H1 (cell line): ENCODE data around the gene NADSYN1. TPM values are rescaled to one million over a fixed set of nuclear protein-coding genes. Genes with fewer than 3 reads are reported as not detected.
A peak's percentile ranks its signal among the peaks of the same experiment; 100 is the strongest.

ENCODE experiments used
- CTCF ChIA-PET: fragments of 300-600 bp; sonication (Branson Sonifier 250); formaldehyde crosslinking; loops from one replicate; lab custom pipeline; 2021; ENCODE audit not compliant: partially characterized antibody; lab: Charles Lee
- POLR2A ChIA-PET: fragments of 300-600 bp; sonication (Branson Sonifier 250); formaldehyde crosslinking; loops from one replicate; lab custom pipeline; 2021; ENCODE audit warnings: inconsistent platforms; ENCODE audit not compliant: partially characterized antibody; lab: Charles Lee
- DNase-seq, 2 experiments: peaks; one replicate each; pipeline versions ENCODE4 v3.0.0 to v3.0.0-alpha.2; 2010 to 2022; ENCODE audit warnings: low spot score in 2 of 2, low read depth in 1 of 2, mixed read lengths in 1 of 2
- FAIRE-seq: peaks from 2 replicates; lab custom pipeline; 2011; peaks lifted over from hg19 to GRCh38; lab: Jason Lieb, UNC
- H2AFZ ChIP-seq: 2 replicates; pipeline ENCODE4 v1.8.1; 2012; ENCODE audit warnings: low read length, inconsistent platforms
- H2AK5ac ChIP-seq: 2 replicates; pipeline ENCODE4 v1.6.1; 2013; ENCODE audit warnings: low read depth, low read length
- H2BK120ac ChIP-seq: replicated peaks from 2 replicates; pipeline ENCODE3; 2013; ENCODE audit warnings: low read depth, low read length, inconsistent platforms
- H2BK12ac ChIP-seq: 2 replicates; pipeline ENCODE4 v1.6.1; 2013; ENCODE audit warnings: low read depth, low read length
- H2BK15ac ChIP-seq: 2 replicates; pipeline ENCODE4 v1.6.1; 2013; ENCODE audit warnings: low read length
- H2BK20ac ChIP-seq: 2 replicates; pipeline ENCODE4 v1.6.1; 2013; ENCODE audit warnings: low read length
- H2BK5ac ChIP-seq: 2 replicates; pipeline ENCODE4 v1.6.1; 2013; ENCODE audit warnings: low read depth, low read length
- H3K14ac ChIP-seq: 2 replicates; pipeline ENCODE4 v1.6.1; 2013; ENCODE audit warnings: inconsistent platforms; ENCODE audit not compliant: insufficient read length
- H3K18ac ChIP-seq: 2 replicates; pipeline ENCODE4 v1.6.1; 2013; ENCODE audit warnings: low read length; ENCODE audit errors: extremely low read depth
- H3K23ac ChIP-seq: 2 replicates; pipeline ENCODE4 v1.6.1; 2013; ENCODE audit warnings: inconsistent platforms; ENCODE audit not compliant: insufficient read length
- H3K23me2 ChIP-seq: 2 replicates; pipeline ENCODE4 v1.6.1; 2013; ENCODE audit warnings: low read depth, low read length
- H3K27ac ChIP-seq: 2 replicates; pipeline ENCODE4 v1.6.1; 2011; ENCODE audit warnings: low read depth, low read length, inconsistent platforms
- H3K27me3 ChIP-seq, 4 experiments: replicated peaks in 1 of 4; 1 replicate in 1 of 4; 2 replicates in 3 of 4; pipeline versions ENCODE4 v1.6.1 to v1.8.1; 2011 to 2013; ENCODE audit warnings: low read length in 3 of 4, mild to moderate bottlenecking in 3 of 4, inconsistent platforms in 2 of 4, mixed read lengths in 2 of 4, moderate library complexity in 1 of 4; ENCODE audit not compliant: control insufficient read depth in 3 of 4, insufficient read depth in 3 of 4; ENCODE audit errors: extremely low read depth in 1 of 4
- H3K36me3 ChIP-seq, 4 experiments: 2 replicates each; pipeline versions ENCODE4 v1.6.1 to v1.8.1; 2011 to 2013; ENCODE audit warnings: mild to moderate bottlenecking in 4 of 4, low read length in 3 of 4, moderate library complexity in 2 of 4, control low read depth in 1 of 4, inconsistent platforms in 1 of 4; ENCODE audit not compliant: insufficient read depth in 4 of 4, control insufficient read depth in 2 of 4
- H3K4ac ChIP-seq: replicated peaks from 2 replicates; pipeline ENCODE3; 2013; ENCODE audit warnings: low read length, low read depth, mixed read lengths, inconsistent platforms; ENCODE audit not compliant: insufficient read length
- H3K4me1 ChIP-seq, 4 experiments: replicated peaks in 1 of 4; 1 replicate in 1 of 4; 2 replicates in 3 of 4; pipeline versions ENCODE4 v1.6.1 to v1.8.1; 2011 to 2013; ENCODE audit warnings: low read length in 3 of 4, inconsistent platforms in 2 of 4, mixed read lengths in 1 of 4; ENCODE audit not compliant: insufficient read depth in 4 of 4, control insufficient read depth in 3 of 4
- H3K4me2 ChIP-seq, 2 experiments: 2 replicates each; pipeline versions ENCODE4 v1.6.1 to v1.8.1; 2011 to 2013; ENCODE audit warnings: low read depth in 2 of 2, low read length in 2 of 2, control low read depth in 1 of 2, inconsistent platforms in 1 of 2, mild to moderate bottlenecking in 1 of 2; ENCODE audit not compliant: insufficient read depth in 1 of 2
- H3K4me3 ChIP-seq, 4 experiments: fragments of 200-600, 300-600 bp in 1 of 4; sonication (generic), shearing (Covaris generic), sonication (Bioruptor Twin) in 1 of 4; 2 replicates each; pipeline versions ENCODE4 v1.5.1 to v1.8.1; 2011 to 2016; ENCODE audit warnings: low read length in 4 of 4, low read depth in 3 of 4, control low read depth in 2 of 4, inconsistent platforms in 2 of 4, mild to moderate bottlenecking in 2 of 4, mixed read lengths in 1 of 4, moderate library complexity in 1 of 4; ENCODE audit not compliant: insufficient read depth in 2 of 4; ENCODE audit errors: extremely low read depth in 1 of 4
- H3K56ac ChIP-seq: replicated peaks from 2 replicates; pipeline ENCODE3; 2013; ENCODE audit warnings: low read depth, mild to moderate bottlenecking, mixed read lengths, low read length, inconsistent platforms; ENCODE audit not compliant: insufficient read length
- H3K79me1 ChIP-seq: 2 replicates; pipeline ENCODE4 v1.6.1; 2013; ENCODE audit warnings: low read depth, low read length, control low read depth
- H3K79me2 ChIP-seq, 2 experiments: 2 replicates each; pipeline versions ENCODE4 v1.6.1 to v1.8.1; 2012 to 2013; ENCODE audit warnings: low read length in 2 of 2, mild to moderate bottlenecking in 2 of 2, inconsistent platforms in 1 of 2; ENCODE audit not compliant: insufficient read depth in 2 of 2, control insufficient read depth in 1 of 2
- H3K9ac ChIP-seq, 4 experiments: replicated peaks in 1 of 4; 1 replicate in 1 of 4; 2 replicates in 3 of 4; pipeline versions ENCODE4 v1.6.1 to v1.8.1; 2011 to 2013; ENCODE audit warnings: low read depth in 3 of 4, low read length in 3 of 4, control low read depth in 2 of 4, mild to moderate bottlenecking in 2 of 4, moderate library complexity in 2 of 4, inconsistent platforms in 1 of 4; ENCODE audit errors: extremely low read depth in 1 of 4
- H3K9me3 ChIP-seq, 2 experiments: 2 replicates each; pipeline versions ENCODE4 v1.6.1 to v1.8.1; 2012 to 2013; ENCODE audit warnings: mild to moderate bottlenecking in 2 of 2, moderate library complexity in 2 of 2, control low read depth in 1 of 2, inconsistent platforms in 1 of 2, low read depth in 1 of 2, low read length in 1 of 2, mixed read lengths in 1 of 2; ENCODE audit not compliant: insufficient read depth in 2 of 2
- H4K20me1 ChIP-seq, 2 experiments: replicated peaks in 1 of 2; 2 replicates each; pipeline versions ENCODE3 to v1.8.1; 2011 to 2013; ENCODE audit warnings: inconsistent platforms in 2 of 2, low read length in 2 of 2, mild to moderate bottlenecking in 1 of 2; ENCODE audit not compliant: insufficient read depth in 2 of 2, control insufficient read depth in 1 of 2
- H4K5ac ChIP-seq: 2 replicates; pipeline ENCODE4 v1.6.1; 2013; ENCODE audit warnings: low read length, low read depth, mixed read lengths, inconsistent platforms; ENCODE audit not compliant: insufficient read length
- H4K8ac ChIP-seq: 2 replicates; pipeline ENCODE4 v1.8.0; 2013; ENCODE audit warnings: mild to moderate bottlenecking, moderate library complexity, low read length, inconsistent platforms; ENCODE audit not compliant: insufficient read depth; ENCODE audit errors: extremely low read depth
- H4K91ac ChIP-seq: replicated peaks from 2 replicates; pipeline ENCODE3; 2013; ENCODE audit warnings: low read length, mixed read lengths, inconsistent platforms; ENCODE audit not compliant: insufficient read length
- CBX8 ChIP-seq: fragments of 300-800, 300-1000 bp; sonication (generic); IDR thresholded peaks from 2 replicates; pipeline ENCODE4 v1.7.1; 2016; ENCODE audit warnings: low read depth, low read length, borderline replicate concordance
- CTBP2 ChIP-seq: IDR thresholded peaks from 2 replicates; pipeline ENCODE4 v1.7.0; 2011; ENCODE audit warnings: borderline replicate concordance, mild to moderate bottlenecking, moderate library complexity, mixed read lengths, low read length; ENCODE audit not compliant: insufficient read depth, insufficient read length
- SP1 ChIP-seq: IDR thresholded peaks from 2 replicates; pipeline ENCODE4 v1.6.1; 2011; ENCODE audit warnings: low read depth, low read length
- WGBS, 2 experiments: shearing (Covaris generic) in 1 of 2; methylation state at CpG; one replicate each; pipeline versions ENCODE4 v1.1.6 to v1.1.7; 2013 to 2015; ENCODE audit warnings: low lambda C conversion rate in 2 of 2, mixed read lengths in 2 of 2, inconsistent platforms in 1 of 2, low coverage in 1 of 2, missing lambda C conversion rate in 1 of 2; ENCODE audit not compliant: insufficient replicate concordance in 2 of 2, insufficient coverage in 1 of 2, insufficient read length in 1 of 2; ENCODE audit errors: extremely low coverage in 1 of 2, missing lambda C conversion rate in 1 of 2; 5-methylcytosine and 5-hydroxymethylcytosine counted together
- polyA plus RNA-seq, 7 experiments: library from polyadenylated mRNA; depleted of rRNA in 3 of 7; stranded (reverse) in 5 of 7; unstranded in 2 of 7; fragments of >200 nt in 5 of 7; fragments of 200-250 nt in 2 of 7; gene quantifications; 1 replicate in 5 of 7; 2 replicates in 1 of 7; 4 replicates in 1 of 7; pipeline versions ENCODE4 v1.2.1 to v1.2.3, GENCODE V29; 2011 to 2013; ENCODE audit warnings: missing spikeins in 2 of 7, mixed read lengths in 2 of 7
- total RNA-seq: library from RNA; stranded (reverse); fragmentation: NEBNext Ultra II Directional; extraction: Animal tissue kit (Norgen Biotek cat#: 25700); gene quantifications from 2 replicates; pipeline ENCODE4 v1.2.1, GENCODE V29; 2021

NADSYN1 gene
- total and polyA plus RNA-seq, 2 of the 8 experiments (the other 6 are each of a cell fraction or from before 2014, with no cell fraction given), result 38.3 to 38.6 TPM

DNA sequence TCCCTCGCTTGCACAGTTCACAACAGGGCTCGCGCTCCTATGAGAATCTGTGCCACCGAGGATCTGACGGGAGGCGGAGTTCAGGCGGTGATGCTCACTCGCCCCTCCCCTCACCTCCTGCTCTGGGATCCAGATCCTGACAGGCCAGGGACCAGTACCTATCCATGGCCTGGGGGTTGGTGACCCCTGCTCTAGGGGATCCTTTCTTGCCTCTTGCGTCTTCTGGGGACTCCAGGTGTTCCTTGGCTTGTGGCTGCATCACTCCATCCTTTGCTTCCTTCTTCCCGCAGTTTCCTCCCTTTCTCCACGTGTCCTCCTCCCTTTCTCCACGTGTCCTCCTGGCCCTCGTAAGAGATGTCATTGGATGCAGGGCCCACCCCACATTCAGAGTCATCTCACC is 43.4 kb downstream of the NADSYN1 start:
- Histone ChIP-seq H3K23me2 (no peaks in the 10 kb centered on the region), H3K36me3 (peaks cover 3 to 13% (median 6%) of the 10 kb centered on the region in 4 experiments; a peak in 5 of 8 replicates), H3K79me1 (no peaks in the 10 kb centered on the region), H3K27ac (no peak overlapping the region), H4K91ac (no peak overlapping the region), H3K27me3 (no peaks in the 10 kb centered on the region), H2AFZ (no peak overlapping the region), H2BK5ac (no peak overlapping the region; the same call in 1 of the 2 replicates), H3K23ac (no peak overlapping the region), H3K4me1 (no peaks in the 10 kb centered on the region), H3K79me2 (no peaks in the 10 kb centered on the region), H3K14ac (no peak overlapping the region), H3K9me3 (no peaks in the 10 kb centered on the region), H4K5ac (no peak overlapping the region), H3K56ac (no peak overlapping the region), H4K20me1 (peaks cover 0 to 5% of the 10 kb centered on the region in 2 experiments), H2BK120ac (no peak overlapping the region), H2BK20ac (no peak overlapping the region), H2BK12ac (no peak overlapping the region), H3K4me3 (no peak overlapping the region), H3K4ac (no peak overlapping the region), H3K4me2 (no peak overlapping the region), H3K9ac (no peak overlapping the region), H4K8ac (no peak overlapping the region), H2AK5ac (no peak overlapping the region), H2BK15ac (no peak overlapping the region), H3K18ac (no peak overlapping the region)
- TF ChIP-seq SP1 (no peak), CTBP2 (no peak), CBX8 (no peak)
- ChIA-PET POLR2A (no interaction called here), CTCF (no interaction called here)
- DNase-seq (peak in 1 of 2 experiments; percentile 19), FAIRE-seq (no peak)
- WGBS, 2 experiments, result 95% methylated on average over 11 of the region's 13 CpGs; no CpG with 5 or more reads in 1 of the 2 experiments
